GM21381 (cell line): ENCODE results near the gene UBP1.

Experiments used
- ATAC-seq: cut with Tn5 transposase; IDR thresholded peaks from one replicate; pipeline ENCODE4 v1.9.1; 2021; ENCODE audit warnings: mild to moderate bottlenecking, moderate library complexity; ENCODE audit not compliant: unreplicated experiment

Gene UBP1

DNA sequence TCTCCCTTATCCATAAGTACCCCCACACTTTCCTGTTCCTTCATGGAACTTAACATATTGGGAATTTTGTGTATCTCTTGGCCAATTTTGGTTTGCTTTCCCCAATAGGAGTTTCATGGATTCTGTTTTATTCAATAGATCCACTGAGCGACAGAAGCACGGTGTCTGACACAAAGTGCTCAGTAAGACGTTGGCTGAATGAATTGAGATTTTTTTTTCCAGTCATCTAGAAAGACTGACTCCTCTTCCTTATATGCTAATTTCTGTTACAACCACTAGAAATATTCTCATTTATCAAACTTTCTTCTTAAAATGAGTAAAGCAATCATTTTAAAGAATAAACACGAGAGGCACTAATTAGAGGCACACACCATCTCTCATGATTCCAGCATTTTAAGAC is 48.1 kb downstream of the UBP1 start:
- ATAC-seq = no peak

GRCh38 chr3:33391255-33391995 is 48.8 kb downstream of the UBP1 start:
- no peak for ATAC-seq

- ATAC-seq = no peak
Observed at GRCh38 chr3:33389908-33390307, 50.3 kb downstream of the UBP1 start.

GRCh38 chr3:33388374-33389100 is 51.7 kb downstream of the UBP1 start:
- no peak for ATAC-seq

- ATAC-seq = no peak
Observed at GRCh38 chr3:33386631-33387030, 53.6 kb downstream of the UBP1 start.

GRCh38 chr3:33385423-33385822 is 54.8 kb downstream of the UBP1 start:
- no peak for ATAC-seq

DNA sequence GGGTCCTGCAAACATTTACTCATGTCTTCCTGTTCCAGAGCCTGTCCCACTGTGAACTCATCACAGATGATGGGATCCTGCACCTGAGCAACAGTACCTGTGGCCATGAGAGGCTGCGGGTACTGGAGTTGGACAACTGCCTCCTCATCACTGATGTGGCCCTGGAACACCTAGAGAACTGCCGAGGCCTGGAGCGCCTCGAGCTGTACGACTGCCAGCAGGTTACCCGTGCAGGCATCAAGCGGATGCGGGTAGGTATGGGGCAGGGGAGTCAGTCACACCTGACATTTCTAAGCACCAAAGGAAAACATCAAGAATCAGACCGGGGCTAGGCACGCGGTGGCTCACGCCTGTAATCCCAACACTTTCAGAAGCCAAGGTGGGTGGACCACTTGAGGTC is 56.3 kb downstream of the UBP1 start:
- ATAC-seq = no peak

GRCh38 chr3:33380653-33381052 is 59.6 kb downstream of the UBP1 start:
- no peak for ATAC-seq

- no peak for ATAC-seq
Observed at GRCh38 chr3:33377931-33378330, 62.3 kb downstream of the UBP1 start.

DNA sequence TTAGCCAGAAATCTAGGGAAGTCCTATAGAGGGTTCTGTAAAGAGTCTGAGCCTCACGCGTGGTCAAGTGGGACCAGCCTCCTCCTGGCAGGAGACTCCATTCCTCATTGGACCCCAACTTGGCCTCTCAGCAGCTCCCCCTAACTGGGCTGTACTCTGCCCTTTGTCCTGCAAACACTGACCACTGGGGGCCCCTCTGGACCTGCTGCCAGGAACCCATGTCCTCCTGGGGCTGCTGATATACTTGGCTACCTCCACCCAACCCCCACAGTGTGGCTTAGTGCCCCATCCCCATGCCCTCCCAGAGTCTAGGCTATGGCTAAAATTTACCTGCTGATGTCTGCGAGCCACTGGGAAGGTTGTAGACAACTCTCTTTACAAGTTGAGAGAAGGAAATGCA is 62.7 kb downstream of the UBP1 start:
- ATAC-seq = no peak

- ATAC-seq = no peak
Observed at GRCh38 chr3:33373082-33373437, 67.1 kb downstream of the UBP1 start.

- no peak for ATAC-seq
Observed at GRCh38 chr3:33372218-33373081, 67.8 kb downstream of the UBP1 start.

DNA sequence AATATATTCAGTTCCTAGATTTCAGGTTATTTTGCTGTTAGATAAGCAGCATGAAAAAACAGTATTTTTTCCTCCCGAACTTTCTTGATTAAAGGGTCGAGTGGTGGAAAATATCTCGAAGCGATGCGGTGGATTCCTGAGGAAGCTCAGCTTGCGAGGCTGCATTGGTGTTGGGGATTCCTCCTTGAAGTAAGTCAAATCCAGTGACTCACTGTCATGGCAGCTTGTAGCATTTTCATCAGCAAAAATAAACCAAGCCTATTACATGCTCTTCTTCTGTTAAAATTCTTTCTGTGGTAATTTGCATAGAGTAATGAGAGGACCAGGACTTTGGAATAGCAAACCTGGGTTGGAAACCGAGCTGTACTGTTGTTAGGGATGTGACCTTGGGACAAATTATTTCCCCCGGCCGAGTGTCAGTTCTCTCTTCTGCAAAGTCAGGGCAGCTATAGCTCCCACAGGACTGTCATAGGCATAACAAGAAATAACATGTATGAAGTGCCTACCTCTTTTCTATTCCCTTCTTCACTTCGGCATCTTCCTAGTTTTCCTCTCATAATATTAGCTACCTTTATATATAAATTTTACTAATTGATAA is 75.6 kb downstream of the UBP1 start:
- ATAC-seq = no peak

- ATAC-seq = no peak
Observed at GRCh38 chr3:33364060-33364459, 76.1 kb downstream of the UBP1 start.

DNA sequence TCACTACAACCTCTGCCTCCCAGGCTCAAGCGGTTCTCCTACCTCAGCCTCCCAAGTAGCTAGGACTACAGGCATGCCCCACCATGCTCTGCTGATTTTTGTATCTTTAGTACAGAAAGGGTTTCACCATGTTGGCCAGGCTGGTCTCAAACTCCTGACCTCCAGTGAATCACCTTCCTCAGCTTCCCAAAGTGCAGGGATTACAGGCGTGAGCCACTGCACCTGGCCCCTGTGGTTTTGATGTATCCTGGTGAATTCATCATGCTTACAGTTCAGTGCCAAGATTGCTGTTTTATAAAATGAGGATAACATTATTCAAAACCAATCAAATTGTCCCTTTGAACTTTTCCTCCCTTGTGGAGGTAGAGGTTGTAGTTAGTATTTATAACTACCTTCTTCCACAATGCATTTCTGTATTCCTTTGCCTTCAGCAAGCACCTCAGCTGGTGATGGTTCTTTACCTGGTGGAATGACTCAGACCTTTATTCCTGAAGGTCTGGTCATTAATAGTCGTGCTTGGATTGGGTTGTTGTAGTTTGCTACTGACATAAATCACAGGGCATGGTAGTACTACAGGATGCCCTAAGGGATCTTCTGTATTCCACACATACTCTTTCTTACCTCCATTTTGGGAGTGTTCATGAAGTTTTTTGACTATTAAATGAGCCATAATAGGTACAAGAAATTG is 76.9 kb downstream of the UBP1 start:
- ATAC-seq = no peak

DNA sequence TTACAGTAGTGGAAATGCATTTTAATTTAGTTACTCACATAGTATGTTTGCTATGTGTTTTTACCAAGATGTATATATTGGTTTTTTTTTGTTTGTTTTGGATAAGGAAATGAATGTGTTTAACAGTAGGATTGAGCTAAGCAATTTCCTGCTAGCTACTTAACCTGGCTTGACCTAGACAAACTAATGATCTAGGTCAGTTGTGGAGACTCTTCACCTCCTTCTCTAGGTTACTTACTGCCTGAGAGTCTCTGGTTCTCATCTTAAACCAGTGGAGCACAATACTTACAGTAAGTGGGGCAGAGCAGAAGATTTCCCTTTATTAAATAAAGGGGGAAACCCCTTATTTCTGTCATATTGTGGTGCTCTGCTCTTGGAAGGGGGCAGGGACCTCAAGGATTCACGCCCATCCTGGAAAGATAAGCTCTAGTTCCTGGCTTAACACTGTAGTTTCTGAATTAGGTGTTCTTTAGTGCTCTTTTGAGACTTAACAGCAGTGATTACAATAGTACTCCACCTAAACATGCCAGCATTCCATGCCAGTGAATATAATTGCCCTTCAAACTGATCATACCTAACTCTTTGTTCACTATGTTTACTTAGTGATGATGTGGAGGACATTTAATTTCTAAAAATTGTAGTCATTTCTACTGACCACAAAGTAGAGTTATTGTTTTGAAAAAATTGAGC is 79.9 kb downstream of the UBP1 start:
- no peak for ATAC-seq

GRCh38 chr3:33358172-33358781 is 81.9 kb downstream of the UBP1 start:
- ATAC-seq = no peak

DNA sequence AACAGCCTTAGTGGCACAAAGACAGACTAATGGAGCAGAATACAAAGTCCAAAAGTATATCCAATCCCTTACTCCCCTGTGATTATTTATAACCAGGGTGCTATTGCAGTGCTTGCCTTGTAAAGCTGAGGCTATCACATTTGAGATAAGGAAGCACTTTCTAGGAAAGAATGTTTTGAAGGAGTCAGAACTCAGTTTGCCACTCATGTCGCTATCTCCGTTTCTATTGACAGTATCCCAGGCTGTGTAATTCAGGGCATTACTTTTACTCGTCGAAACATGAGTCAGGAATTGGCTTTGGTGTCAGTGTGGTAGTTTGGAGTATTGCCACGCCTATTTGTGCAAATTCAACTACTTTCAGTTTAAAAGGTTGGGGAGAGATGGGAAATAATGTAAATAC is 84.6 kb downstream of the UBP1 start:
- no peak for ATAC-seq

GRCh38 chr3:33339758-33340157 is 100.4 kb downstream of the UBP1 start:
- ATAC-seq = no peak
